HG03108 (cell line): Measurements from ENCODE around the gene MALRD1.

ENCODE experiments used
- ATAC-seq: cut with Tn5 transposase; IDR thresholded peaks from one replicate; pipeline ENCODE4 v1.9.1; 2021; ENCODE audit warnings: moderate library complexity; ENCODE audit not compliant: unreplicated experiment

Gene MALRD1

GRCh38 chr10:19561181-19561580 is 512.6 kb downstream of the MALRD1 start:
- no peak for ATAC-seq

- no peak for ATAC-seq
These were observed 515.0 kb downstream of the MALRD1 start for GRCh38 chr10:19563388-19564141.

GRCh38 chr10:19570120-19570519 is 521.5 kb downstream of the MALRD1 start:
- ATAC-seq = no peak

GRCh38 chr10:19570991-19571390 is 522.4 kb downstream of the MALRD1 start:
- ATAC-seq = no peak

GRCh38 chr10:19572056-19572455 is 523.5 kb downstream of the MALRD1 start:
- ATAC-seq = no peak

- ATAC-seq = no peak
These were observed 528.0 kb downstream of the MALRD1 start for GRCh38 chr10:19576576-19576975.

GRCh38 chr10:19577381-19577780 is 528.8 kb downstream of the MALRD1 start:
- no peak for ATAC-seq

- ATAC-seq = no peak
These were observed 529.2 kb downstream of the MALRD1 start for GRCh38 chr10:19577807-19578206.

GRCh38 chr10:19578571-19578970 is 530.0 kb downstream of the MALRD1 start:
- no peak for ATAC-seq

- no peak for ATAC-seq
These were observed 531.4 kb downstream of the MALRD1 start for GRCh38 chr10:19579761-19580545.

GRCh38 chr10:19580691-19581090 is 532.1 kb downstream of the MALRD1 start:
- no peak for ATAC-seq

- ATAC-seq = no peak
These were observed 540.0 kb downstream of the MALRD1 start for GRCh38 chr10:19588608-19589007.

GRCh38 chr10:19592276-19592675 is 543.7 kb downstream of the MALRD1 start:
- ATAC-seq = no peak

GRCh38 chr10:19595212-19595845 is 546.7 kb downstream of the MALRD1 start:
- ATAC-seq = no peak

GRCh38 chr10:19605806-19606205 is 557.2 kb downstream of the MALRD1 start:
- no peak for ATAC-seq

GRCh38 chr10:19606968-19607367 is 558.4 kb downstream of the MALRD1 start:
- ATAC-seq = no peak

- no peak for ATAC-seq
These were observed 563.2 kb downstream of the MALRD1 start for GRCh38 chr10:19611775-19612174.

- no peak for ATAC-seq
These were observed 568.4 kb downstream of the MALRD1 start for GRCh38 chr10:19616966-19617365.

GRCh38 chr10:19620811-19621210 is 572.2 kb downstream of the MALRD1 start:
- no peak for ATAC-seq

- ATAC-seq = no peak
These were observed 574.7 kb downstream of the MALRD1 start for GRCh38 chr10:19623321-19623720.

- ATAC-seq = no peak
These were observed 577.6 kb downstream of the MALRD1 start for GRCh38 chr10:19626156-19626555.
